HepG2 (cell line): ENCODE results near the gene CACNG1. TPM values are rescaled to one million over a fixed set of nuclear protein-coding genes. Genes with fewer than 3 reads are reported as not detected.

Experiments used
- ATAC-seq: fragments of 200-7000 bp; cut with Tn5 transposase; 3 replicates; pipeline ENCODE4 v1.9.1; 2020; ENCODE audit warnings: mild to moderate bottlenecking, moderate library complexity
- BruUV-seq: library from RNA; stranded (reverse); fragments of 400-500 nt; replicated peaks from 2 replicates; lab custom pipeline; 2021; lab: Mats Ljungman, UMichigan
- CTCF ChIA-PET: fragments of 300-600 bp; formaldehyde crosslinking; extraction: SDS; loops from one replicate; lab custom pipeline; 2021; ENCODE audit warnings: low total read pairs, inconsistent platforms, low intra/inter-chr PET ratio; lab: Yijun Ruan, JAX
- POLR2A ChIA-PET: fragments of 350-600 bp; sonication (Branson Sonifier 250); formaldehyde crosslinking; loops from one replicate; lab custom pipeline; 2020; ENCODE audit warnings: antibody characterized with exemption, inconsistent platforms; lab: Yijun Ruan, JAX
- DNase-seq: peaks from one replicate; pipeline ENCODE4 v3.0.0-alpha.2; 2015; ENCODE audit warnings: low spot score
- FAIRE-seq: peaks from 3 replicates; lab custom pipeline; 2011; peaks lifted over from hg19 to GRCh38; lab: Jason Lieb, UNC
- H2AFZ ChIP-seq: one replicate; pipeline ENCODE4 v1.6.1; 2011; ENCODE audit warnings: low read length, inconsistent platforms
- H3K27ac ChIP-seq: fragments of 300-600 bp; 3 replicates; pipeline ENCODE4 v1.8.0; 2011; ENCODE audit warnings: mixed run types, mild to moderate bottlenecking, mixed read lengths, low read length, inconsistent platforms; ENCODE audit not compliant: insufficient read depth; ENCODE audit errors: extremely low read length
- H3K27me3 ChIP-seq, 2 experiments: fragments of 200-600 bp in 1 of 2; 2 replicates in 1 of 2; 3 replicates in 1 of 2; pipeline versions ENCODE4 v1.6.0 to v1.8.0; 2011; ENCODE audit warnings: low read length in 2 of 2, mild to moderate bottlenecking in 2 of 2, moderate library complexity in 2 of 2, inconsistent platforms in 1 of 2; ENCODE audit not compliant: insufficient read depth in 2 of 2, control insufficient read depth in 1 of 2
- H3K36me3 ChIP-seq, 2 experiments: fragments of 200-600 bp in 1 of 2; replicated peaks in 1 of 2; 2 replicates in 1 of 2; 3 replicates in 1 of 2; pipeline versions ENCODE4 v1.5.1 to v1.8.0; 2011; ENCODE audit warnings: low read length in 2 of 2, inconsistent platforms in 1 of 2; ENCODE audit not compliant: insufficient read depth in 2 of 2, control insufficient read depth in 1 of 2
- H3K4me1 ChIP-seq: 2 replicates; pipeline ENCODE4 v1.5.1; 2012; ENCODE audit warnings: low read length, inconsistent platforms; ENCODE audit not compliant: insufficient read depth
- H3K4me2 ChIP-seq: 2 replicates; pipeline ENCODE4 v1.6.0; 2011; ENCODE audit warnings: low read depth, low read length, inconsistent platforms
- H3K4me3 ChIP-seq, 3 experiments: fragments of 200-600 bp in 1 of 3; sonication (generic), shearing (Covaris generic) in 1 of 3; replicated peaks in 1 of 3; 2 replicates each; pipeline ENCODE4 v1.5.1; 2011 to 2016; ENCODE audit warnings: low read length in 3 of 3, inconsistent platforms in 2 of 3, low read depth in 2 of 3, mild to moderate bottlenecking in 2 of 3, control low read depth in 1 of 3, mixed read lengths in 1 of 3; ENCODE audit not compliant: insufficient read depth in 1 of 3
- H3K79me2 ChIP-seq: one replicate; pipeline ENCODE4 v1.6.1; 2011; ENCODE audit warnings: low read length, inconsistent platforms; ENCODE audit not compliant: insufficient read depth
- H3K9ac ChIP-seq: 2 replicates; pipeline ENCODE4 v1.6.0; 2011; ENCODE audit warnings: mild to moderate bottlenecking, low read depth, low read length, inconsistent platforms; ENCODE audit not compliant: insufficient read depth
- H3K9me3 ChIP-seq: 2 replicates; pipeline ENCODE4 v1.5.1; 2012; ENCODE audit warnings: mild to moderate bottlenecking, low read length
- H4K20me1 ChIP-seq: 2 replicates; pipeline ENCODE4 v1.6.0; 2011; ENCODE audit warnings: inconsistent platforms, mild to moderate bottlenecking, low read length, moderate library complexity; ENCODE audit not compliant: insufficient read depth
- EHMT2 ChIP-seq: fragments of 200-600 bp; sonication (generic); IDR thresholded peaks from 2 replicates; pipeline ENCODE4 v1.7.0; 2017; ENCODE audit warnings: antibody characterized with exemption, low read depth, low read length, borderline replicate concordance
- GATAD2A ChIP-seq: IDR thresholded peaks from 2 replicates; pipeline ENCODE4 v1.6.1; 2016
- GFI1 ChIP-seq: sonication (generic); formaldehyde crosslinking; IDR thresholded peaks from 2 replicates; pipeline ENCODE4 v1.5.0; 2020; ENCODE audit warnings: missing genetic modification reagents, mild to moderate bottlenecking, borderline replicate concordance
- KDM1A ChIP-seq: IDR thresholded peaks from 2 replicates; pipeline ENCODE4 v1.6.1; 2016; ENCODE audit warnings: missing compliant biosample characterization
- MTF1 ChIP-seq: sonication (generic); formaldehyde crosslinking; IDR thresholded peaks from 2 replicates; pipeline ENCODE4 v1.5.0; 2020; ENCODE audit warnings: missing genetic modification reagents
- MXD4 ChIP-seq: IDR thresholded peaks from 2 replicates; pipeline ENCODE4 v1.6.1; 2016; ENCODE audit warnings: mild to moderate bottlenecking, missing biosample characterization, missing genetic modification reagents
- REL ChIP-seq: sonication (generic); formaldehyde crosslinking; conservative IDR thresholded peaks from 2 replicates; pipeline ENCODE4 v1.8.0; 2022; ENCODE audit warnings: mild to moderate bottlenecking, missing genetic modification reagents, moderate library complexity
- SMARCC2 ChIP-seq: fragments of 450-650 bp; IDR thresholded peaks from 2 replicates; pipeline ENCODE4 v1.6.1; 2017; ENCODE audit warnings: antibody characterized with exemption, mild to moderate bottlenecking
- SSRP1 ChIP-seq: IDR thresholded peaks from 2 replicates; pipeline ENCODE4 v1.6.1; 2016; ENCODE audit warnings: control low read depth
- ZKSCAN1 ChIP-seq: fragments of 150-350 bp; IDR thresholded peaks from 2 replicates; pipeline ENCODE4 v1.6.1; 2014; ENCODE audit warnings: low read length
- ZMYM4 ChIP-seq: sonication (generic); formaldehyde crosslinking; IDR thresholded peaks from 2 replicates; pipeline ENCODE4 v1.8.1; 2023; ENCODE audit warnings: mild to moderate bottlenecking, missing genetic modification reagents
- ZNF138 ChIP-seq: sonication (generic); formaldehyde crosslinking; IDR thresholded peaks from 2 replicates; pipeline ENCODE4 v1.5.0; 2020; ENCODE audit warnings: mild to moderate bottlenecking, low read depth, missing genetic modification reagents
- ZNF367 ChIP-seq: sonication (generic); formaldehyde crosslinking; IDR thresholded peaks from 2 replicates; pipeline ENCODE4 v1.4.0; 2020; ENCODE audit warnings: missing genetic modification reagents, borderline replicate concordance
- ZNF432 ChIP-seq: sonication (generic); formaldehyde crosslinking; IDR thresholded peaks from 2 replicates; pipeline ENCODE4 v1.5.0; 2020; ENCODE audit warnings: missing genetic modification reagents, mild to moderate bottlenecking, borderline replicate concordance
- ZNF446 ChIP-seq: sonication (generic); formaldehyde crosslinking; IDR thresholded peaks from 2 replicates; pipeline ENCODE4 v1.5.0; 2020; ENCODE audit warnings: mild to moderate bottlenecking, missing genetic modification reagents
- WGBS: methylation state at CpG from one replicate; pipeline ENCODE4 v1.1.6; 2017; ENCODE audit warnings: low lambda C conversion rate; 5-methylcytosine and 5-hydroxymethylcytosine counted together
- in situ Hi-C: cut with HindIII; loops from 2 replicates; pipeline ENCODE4 v1.10.0; 2017; ENCODE audit warnings: low pct_unique_long_range_greater_than_20kb; ENCODE audit not compliant: extremely low pct_ligation_motif_present
- intact Hi-C: fragments of 100-400 bp; cut with micrococcal nuclease; formaldehyde crosslinking; loops from one replicate; pipeline ENCODE4 v1.10.0; 2022; ENCODE audit not compliant: unreplicated experiment
- polyA plus RNA-seq, 8 experiments: library from polyadenylated mRNA; depleted of rRNA in 3 of 8; stranded (reverse) in 7 of 8; unstranded in 1 of 8; fragments of >200 nt; fragmentation: Illumina TruSeq in 4 of 8; extraction: Trizol in 4 of 8; gene quantifications; 2 replicates each; pipeline versions ENCODE4 v1.2.1 to v1.2.3, GENCODE V29; 2011 to 2016; ENCODE audit warnings: low read depth in 4 of 8, missing spikeins in 1 of 8, mixed read lengths in 1 of 8; ENCODE audit not compliant: insufficient read depth in 1 of 8
- total RNA-seq, 5 experiments: library from RNA; depleted of rRNA; stranded (reverse); fragments of >200 nt; fragmentation: Illumina TruSeq; extraction: Trizol; gene quantifications; 2 replicates each; pipeline ENCODE4 v1.2.3, GENCODE V29; 2016; ENCODE audit warnings: low read depth in 1 of 5
- TF ChIP-seq, protein P1 (sequence below): sonication (generic); formaldehyde crosslinking; IDR thresholded peaks from 2 replicates; pipeline ENCODE4 v1.8.1; 2023; ENCODE audit warnings: missing genetic modification reagents, inconsistent platforms, borderline replicate concordance
- TF ChIP-seq, protein P2 (sequence below): sonication (generic); formaldehyde crosslinking; IDR thresholded peaks from 2 replicates; pipeline ENCODE4 v1.5.1; 2020; ENCODE audit warnings: missing genetic modification reagents, mild to moderate bottlenecking, borderline replicate concordance
- TF ChIP-seq, protein P3 (sequence below): sonication (generic); formaldehyde crosslinking; IDR thresholded peaks from 2 replicates; pipeline ENCODE4 v1.4.0; 2020; ENCODE audit warnings: mild to moderate bottlenecking, low read depth, missing genetic modification reagents

Gene CACNG1
- total and polyA plus RNA-seq, 2 of the 13 experiments (the other 11 are each of a cell fraction or from before 2014, with no cell fraction given) = not detected

GRCh38 chr17:67071595-67071994 is 27.2 kb downstream of the CACNG1 start (continued):
- TF ChIP-seq, protein P1, sequence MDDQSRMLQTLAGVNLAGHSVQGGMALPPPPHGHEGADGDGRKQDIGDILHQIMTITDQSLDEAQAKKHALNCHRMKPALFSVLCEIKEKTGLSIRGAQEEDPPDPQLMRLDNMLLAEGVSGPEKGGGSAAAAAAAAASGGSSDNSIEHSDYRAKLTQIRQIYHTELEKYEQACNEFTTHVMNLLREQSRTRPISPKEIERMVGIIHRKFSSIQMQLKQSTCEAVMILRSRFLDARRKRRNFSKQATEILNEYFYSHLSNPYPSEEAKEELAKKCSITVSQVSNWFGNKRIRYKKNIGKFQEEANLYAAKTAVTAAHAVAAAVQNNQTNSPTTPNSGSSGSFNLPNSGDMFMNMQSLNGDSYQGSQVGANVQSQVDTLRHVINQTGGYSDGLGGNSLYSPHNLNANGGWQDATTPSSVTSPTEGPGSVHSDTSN = no peak
- TF ChIP-seq ZNF432 (CRISPR knock-in tag) = no peak
- TF ChIP-seq MXD4 = no peak
- TF ChIP-seq GFI1 (CRISPR knock-in tag) = no peak
- no peak for TF ChIP-seq SMARCC2
- TF ChIP-seq ZNF138 (CRISPR knock-in tag) = no peak
- no peak for TF ChIP-seq ZNF367 (CRISPR knock-in tag)

DNA sequence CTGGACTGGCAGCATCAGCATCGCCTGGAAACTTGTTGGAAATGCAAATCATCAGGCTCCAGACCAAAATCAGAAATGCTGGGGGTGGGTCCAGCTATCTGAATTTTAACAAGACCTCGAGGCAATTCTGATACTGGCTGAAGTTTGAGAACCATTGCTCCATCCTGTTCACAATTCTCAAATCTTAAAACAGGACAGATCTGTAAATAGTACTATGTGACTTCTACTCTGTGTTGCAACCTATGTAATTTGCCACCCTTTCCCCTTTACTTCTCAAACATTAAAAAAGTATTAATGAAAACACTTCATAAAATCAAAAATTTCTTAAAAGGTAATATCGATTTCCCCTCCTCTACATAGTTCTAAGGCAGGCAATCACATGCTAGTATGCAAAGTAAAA is 28.5 kb downstream of the CACNG1 start:
- CTCF ChIA-PET = no interaction called here
- Histone ChIP-seq H2AFZ (no peak overlapping the region), H3K4me2 (no peak overlapping the region), H3K4me3 (no peak overlapping the region), H3K27me3 (no peaks in the 10 kb centered on the region), H3K36me3 (peaks cover 4 to 10% of the 10 kb centered on the region in 2 experiments), H3K9me3 (no peaks in the 10 kb centered on the region), H3K9ac (no peak overlapping the region), H3K27ac (no peak overlapping the region), H3K79me2 (no peaks in the 10 kb centered on the region), H3K4me1 (peaks cover 36% of the 10 kb centered on the region), H4K20me1 (no peaks in the 10 kb centered on the region)
- no peak for TF ChIP-seq GATAD2A (CRISPR knock-in tag)
- TF ChIP-seq ZKSCAN1 = no peak
- no peak for TF ChIP-seq KDM1A
- TF ChIP-seq ZNF446 (CRISPR knock-in tag) = no peak
- no peak for TF ChIP-seq MTF1 (CRISPR knock-in tag)
- TF ChIP-seq EHMT2 = no peak
- no peak for TF ChIP-seq ZMYM4 (CRISPR knock-in tag)
- TF ChIP-seq REL (CRISPR knock-in tag) = no peak
- TF ChIP-seq SSRP1 (CRISPR knock-in tag) = no peak
- TF ChIP-seq, protein P2, sequence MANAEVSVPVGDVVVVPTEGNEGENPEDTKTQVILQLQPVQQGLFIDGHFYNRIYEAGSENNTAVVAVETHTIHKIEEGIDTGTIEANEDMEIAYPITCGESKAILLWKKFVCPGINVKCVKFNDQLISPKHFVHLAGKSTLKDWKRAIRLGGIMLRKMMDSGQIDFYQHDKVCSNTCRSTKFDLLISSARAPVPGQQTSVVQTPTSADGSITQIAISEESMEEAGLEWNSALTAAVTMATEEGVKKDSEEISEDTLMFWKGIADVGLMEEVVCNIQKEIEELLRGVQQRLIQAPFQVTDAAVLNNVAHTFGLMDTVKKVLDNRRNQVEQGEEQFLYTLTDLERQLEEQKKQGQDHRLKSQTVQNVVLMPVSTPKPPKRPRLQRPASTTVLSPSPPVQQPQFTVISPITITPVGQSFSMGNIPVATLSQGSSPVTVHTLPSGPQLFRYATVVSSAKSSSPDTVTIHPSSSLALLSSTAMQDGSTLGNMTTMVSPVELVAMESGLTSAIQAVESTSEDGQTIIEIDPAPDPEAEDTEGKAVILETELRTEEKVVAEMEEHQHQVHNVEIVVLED (CRISPR knock-in tag) = no peak
- TF ChIP-seq, protein P3, sequence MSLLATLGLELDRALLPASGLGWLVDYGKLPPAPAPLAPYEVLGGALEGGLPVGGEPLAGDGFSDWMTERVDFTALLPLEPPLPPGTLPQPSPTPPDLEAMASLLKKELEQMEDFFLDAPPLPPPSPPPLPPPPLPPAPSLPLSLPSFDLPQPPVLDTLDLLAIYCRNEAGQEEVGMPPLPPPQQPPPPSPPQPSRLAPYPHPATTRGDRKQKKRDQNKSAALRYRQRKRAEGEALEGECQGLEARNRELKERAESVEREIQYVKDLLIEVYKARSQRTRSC (CRISPR knock-in tag) = no peak
- FAIRE-seq (no peak), ATAC-seq (no peak), DNase-seq (no peak)
- POLR2A ChIA-PET = no interaction called here
- BruUV-seq = no TSS peak
- intact Hi-C loops (no loop called here), in situ Hi-C loops (no loop called here)
- 73% methylated on average over 3 of the region's 3 CpGs for WGBS
